Mammary epithelial cell (primary cell): ENCODE measurements around the gene ATG4C.

ENCODE experiments used
- EZH2 ChIP-seq: IDR thresholded peaks from 2 replicates; pipeline ENCODE4 v1.6.1; 2012; ENCODE audit warnings: low read length, inconsistent platforms, borderline replicate concordance
- TF ChIP-seq, protein P1 (sequence below), 2 donors: IDR thresholded peaks in 1 of 2; conservative IDR thresholded peaks in 1 of 2; 2 replicates each; pipeline ENCODE4 v1.5.1; 2011 to 2012; ENCODE audit warnings: inconsistent platforms in 2 of 2, low read length in 2 of 2, mild to moderate bottlenecking in 2 of 2, control low read depth in 1 of 2, low read depth in 1 of 2; ENCODE audit not compliant: insufficient read depth in 1 of 2; ENCODE audit errors: extremely low read depth in 1 of 2

DNA sequence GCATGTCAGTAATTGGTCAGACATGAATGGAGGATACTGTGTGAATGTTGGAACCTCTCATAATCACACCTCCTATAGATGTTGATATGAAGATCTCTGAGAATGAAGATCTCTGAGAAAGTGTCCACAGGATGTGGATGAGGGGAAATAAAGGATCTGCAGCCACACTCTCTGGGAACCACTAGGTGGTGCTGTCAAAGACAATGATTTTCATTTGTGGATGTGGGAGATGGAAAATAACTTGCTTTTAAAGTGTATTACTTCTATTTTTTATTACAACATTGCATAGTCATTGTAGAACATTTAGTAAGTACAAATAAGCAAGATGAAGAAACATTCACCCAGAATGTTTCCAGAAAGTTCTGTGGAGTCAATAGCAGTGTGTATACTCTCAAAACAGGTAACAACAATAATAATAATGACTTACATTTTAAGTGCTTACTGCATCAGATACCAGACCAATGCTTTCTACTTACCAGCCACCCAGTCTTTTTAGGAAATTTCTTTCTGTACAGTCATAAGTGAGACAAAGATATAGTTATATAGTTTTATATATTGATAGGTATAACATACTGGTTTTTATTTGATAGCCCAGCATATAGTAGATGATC is 128.2 kb downstream of the ATG4C start:
- TF ChIP-seq, protein P1, sequence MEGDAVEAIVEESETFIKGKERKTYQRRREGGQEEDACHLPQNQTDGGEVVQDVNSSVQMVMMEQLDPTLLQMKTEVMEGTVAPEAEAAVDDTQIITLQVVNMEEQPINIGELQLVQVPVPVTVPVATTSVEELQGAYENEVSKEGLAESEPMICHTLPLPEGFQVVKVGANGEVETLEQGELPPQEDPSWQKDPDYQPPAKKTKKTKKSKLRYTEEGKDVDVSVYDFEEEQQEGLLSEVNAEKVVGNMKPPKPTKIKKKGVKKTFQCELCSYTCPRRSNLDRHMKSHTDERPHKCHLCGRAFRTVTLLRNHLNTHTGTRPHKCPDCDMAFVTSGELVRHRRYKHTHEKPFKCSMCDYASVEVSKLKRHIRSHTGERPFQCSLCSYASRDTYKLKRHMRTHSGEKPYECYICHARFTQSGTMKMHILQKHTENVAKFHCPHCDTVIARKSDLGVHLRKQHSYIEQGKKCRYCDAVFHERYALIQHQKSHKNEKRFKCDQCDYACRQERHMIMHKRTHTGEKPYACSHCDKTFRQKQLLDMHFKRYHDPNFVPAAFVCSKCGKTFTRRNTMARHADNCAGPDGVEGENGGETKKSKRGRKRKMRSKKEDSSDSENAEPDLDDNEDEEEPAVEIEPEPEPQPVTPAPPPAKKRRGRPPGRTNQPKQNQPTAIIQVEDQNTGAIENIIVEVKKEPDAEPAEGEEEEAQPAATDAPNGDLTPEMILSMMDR (conservative IDR thresholded peaks at IDR 0.05 in 1 of 2, IDR thresholded peaks at IDR 0.05 in 1 of 2; ENCODE audit: extremely low read depth in 1 of 2, insufficient read depth in 1 of 2, low read depth in 1 of 2, low read length in 2 of 2) = peak; percentile 80 to 92
- no peak for TF ChIP-seq EZH2
